ENCODE results near the gene CDK11B. TPM values are rescaled to one million over a fixed set of nuclear protein-coding genes. Genes with fewer than 3 reads are reported as not detected.
"Not testable (repeated sequence)": the region's sequence is repeated elsewhere in the genome, so short reads cannot be mapped to it uniquely, and the experiment has no call there.

CDK11B gene
- polyA plus RNA-seq, 1 experiment: 6.3 TPM

GRCh38 chr1:1639368-1639767, 19.4 kb downstream of the CDK11B start:
- DNase-seq (ENCODE audit: low read depth); H3K27me3 ChIP-seq (ENCODE audit: control insufficient read depth, insufficient read depth, low read length); H3K4me3 ChIP-seq (ENCODE audit: low read depth, low read length); H3K36me3 ChIP-seq (ENCODE audit: control insufficient read depth, insufficient read depth, low read length); CTCF ChIA-PET; POLR2A ChIA-PET: not testable (repeated sequence)

DNA sequence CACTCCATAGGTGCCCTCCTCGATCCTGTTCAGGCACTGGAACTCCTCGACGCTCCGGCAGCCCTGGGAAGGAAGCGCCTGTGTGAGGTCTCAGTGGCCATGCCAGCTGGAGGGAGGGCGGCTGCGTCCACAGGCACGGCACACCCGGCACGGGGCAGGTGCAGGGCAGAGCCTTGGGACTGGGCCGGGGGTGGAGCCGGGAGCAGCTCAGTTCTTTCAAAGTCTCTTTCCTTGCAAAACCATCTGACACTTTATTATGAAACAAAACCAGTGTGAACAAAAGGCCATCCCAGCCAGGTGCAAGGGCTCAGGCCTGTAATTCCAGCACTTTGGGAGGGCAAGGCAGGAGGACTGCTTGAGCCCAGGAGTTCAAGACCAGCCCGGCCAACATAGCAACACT, 20.3 kb downstream of the CDK11B start:
- H3K36me3 ChIP-seq (ENCODE audit: control insufficient read depth, insufficient read depth, low read length); DNase-seq (ENCODE audit: low read depth); POLR2A ChIA-PET; H3K4me3 ChIP-seq (ENCODE audit: low read depth, low read length); CTCF ChIA-PET; H3K27me3 ChIP-seq (ENCODE audit: control insufficient read depth, insufficient read depth, low read length): not testable (repeated sequence)

- H3K36me3 ChIP-seq (ENCODE audit: control insufficient read depth, insufficient read depth, low read length); DNase-seq (ENCODE audit: low read depth); CTCF ChIA-PET; H3K27me3 ChIP-seq (ENCODE audit: control insufficient read depth, insufficient read depth, low read length); H3K4me3 ChIP-seq (ENCODE audit: low read depth, low read length); POLR2A ChIA-PET: not testable (repeated sequence)
These were observed 21.3 kb downstream of the CDK11B start for GRCh38 chr1:1637479-1637875.

DNA sequence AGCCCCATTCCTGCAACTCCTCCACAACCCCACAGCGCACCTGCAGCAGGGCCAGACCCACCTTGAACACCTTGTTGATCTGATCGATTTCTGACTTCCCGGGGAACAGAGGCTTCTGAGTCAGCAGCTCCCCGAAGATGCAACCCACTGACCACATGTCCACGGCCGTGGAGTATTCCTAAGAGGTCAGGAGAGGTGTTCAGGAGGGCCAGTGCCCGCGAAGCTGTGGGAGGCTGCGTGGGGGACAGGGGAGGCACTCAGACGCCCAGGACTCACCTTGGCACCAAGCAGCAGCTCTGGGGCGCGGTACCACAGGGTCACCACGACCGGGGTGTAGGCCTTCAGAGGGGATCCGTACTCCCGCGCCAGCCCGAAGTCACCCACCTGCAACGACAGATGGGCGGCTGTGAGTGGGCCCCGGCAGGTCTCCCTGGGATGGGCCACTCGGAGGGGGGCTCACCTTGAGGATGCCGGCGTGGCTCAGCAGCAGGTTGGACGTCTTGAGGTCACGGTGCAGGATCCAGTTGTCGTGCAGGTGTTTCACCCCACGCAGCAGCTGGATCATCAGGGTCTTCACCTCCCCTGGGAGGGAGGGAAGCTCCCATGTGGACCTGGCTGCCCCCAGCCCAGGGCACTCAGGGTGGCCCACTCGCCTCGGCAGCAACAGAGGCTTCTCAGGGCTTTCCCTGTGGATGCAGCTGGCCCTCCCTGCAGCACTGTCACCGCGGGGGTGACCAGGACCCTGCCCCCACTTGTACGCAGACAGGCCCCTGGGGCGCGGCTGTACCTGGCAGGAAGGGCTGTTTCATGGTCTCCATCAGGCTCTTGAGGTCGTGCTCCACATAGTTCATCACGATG, 22.0 kb downstream of the CDK11B start:
- POLR2A ChIA-PET; DNase-seq (ENCODE audit: low read depth); H3K4me3 ChIP-seq (ENCODE audit: low read depth, low read length); CTCF ChIA-PET; H3K27me3 ChIP-seq (ENCODE audit: control insufficient read depth, insufficient read depth, low read length); H3K36me3 ChIP-seq (ENCODE audit: control insufficient read depth, insufficient read depth, low read length): not testable (repeated sequence)

GRCh38 chr1:1634613-1635012, 24.2 kb downstream of the CDK11B start:
- POLR2A ChIA-PET; DNase-seq (ENCODE audit: low read depth); H3K4me3 ChIP-seq (ENCODE audit: low read depth, low read length); CTCF ChIA-PET; H3K36me3 ChIP-seq (ENCODE audit: control insufficient read depth, insufficient read depth, low read length); H3K27me3 ChIP-seq (ENCODE audit: control insufficient read depth, insufficient read depth, low read length): not testable (repeated sequence)

DNA sequence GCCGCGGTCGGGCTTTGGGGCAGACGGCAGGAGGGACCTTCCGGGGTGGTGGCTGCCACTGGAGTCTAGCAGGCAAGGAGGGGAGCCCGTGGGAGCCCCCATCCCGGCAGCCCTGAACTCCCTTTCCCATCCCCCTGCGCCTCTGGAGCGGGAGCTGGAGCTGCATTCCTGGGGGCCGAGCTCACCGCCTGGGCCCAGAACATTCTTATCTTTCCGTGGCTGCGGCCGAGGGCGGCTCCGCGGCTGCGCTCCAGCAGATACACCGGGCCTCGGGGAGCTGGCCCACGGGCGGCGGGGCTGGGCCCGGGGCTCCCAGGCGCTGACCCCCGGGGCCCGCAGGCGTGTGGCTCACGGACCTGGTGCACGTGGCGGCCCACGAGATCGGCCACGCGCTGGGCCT, 25.4 kb downstream of the CDK11B start:
- H3K36me3 ChIP-seq (ENCODE audit: control insufficient read depth, insufficient read depth, low read length); H3K27me3 ChIP-seq (ENCODE audit: control insufficient read depth, insufficient read depth, low read length); H3K4me3 ChIP-seq (ENCODE audit: low read depth, low read length); DNase-seq (ENCODE audit: low read depth); CTCF ChIA-PET; POLR2A ChIA-PET: not testable (repeated sequence)

- Histone ChIP-seq H3K4me3 (ENCODE audit: low read depth, low read length) (no peak within 1 kb of the TSS), H3K27me3 (ENCODE audit: control insufficient read depth, insufficient read depth, low read length) (peaks cover 2% of the 10 kb centered on the region), H3K36me3 (ENCODE audit: control insufficient read depth, insufficient read depth, low read length) (peaks cover 5% of the 10 kb centered on the region)
- DNase-seq (ENCODE audit: low read depth): no peak
- TF ChIP-seq, protein P1, sequence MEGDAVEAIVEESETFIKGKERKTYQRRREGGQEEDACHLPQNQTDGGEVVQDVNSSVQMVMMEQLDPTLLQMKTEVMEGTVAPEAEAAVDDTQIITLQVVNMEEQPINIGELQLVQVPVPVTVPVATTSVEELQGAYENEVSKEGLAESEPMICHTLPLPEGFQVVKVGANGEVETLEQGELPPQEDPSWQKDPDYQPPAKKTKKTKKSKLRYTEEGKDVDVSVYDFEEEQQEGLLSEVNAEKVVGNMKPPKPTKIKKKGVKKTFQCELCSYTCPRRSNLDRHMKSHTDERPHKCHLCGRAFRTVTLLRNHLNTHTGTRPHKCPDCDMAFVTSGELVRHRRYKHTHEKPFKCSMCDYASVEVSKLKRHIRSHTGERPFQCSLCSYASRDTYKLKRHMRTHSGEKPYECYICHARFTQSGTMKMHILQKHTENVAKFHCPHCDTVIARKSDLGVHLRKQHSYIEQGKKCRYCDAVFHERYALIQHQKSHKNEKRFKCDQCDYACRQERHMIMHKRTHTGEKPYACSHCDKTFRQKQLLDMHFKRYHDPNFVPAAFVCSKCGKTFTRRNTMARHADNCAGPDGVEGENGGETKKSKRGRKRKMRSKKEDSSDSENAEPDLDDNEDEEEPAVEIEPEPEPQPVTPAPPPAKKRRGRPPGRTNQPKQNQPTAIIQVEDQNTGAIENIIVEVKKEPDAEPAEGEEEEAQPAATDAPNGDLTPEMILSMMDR (IDR thresholded peaks at IDR 0.05; ENCODE audit: insufficient read depth, low read depth, low read length): no peak
- CTCF ChIA-PET: no interaction called here
- POLR2A ChIA-PET: no interaction called here
These were observed 26.9 kb downstream of the CDK11B start, which contains the start of gene MMP23B for GRCh38 chr1:1631782-1632420. Gene MMP23B (plus strand): TSS chr1:1632173. CDS start chr1:1632219, 46 bp downstream.

- peaks cover 2% of the 10 kb centered on the region for H3K27me3 ChIP-seq (ENCODE audit: control insufficient read depth, insufficient read depth, low read length)
- POLR2A ChIA-PET: no interaction called here
- CTCF ChIA-PET: interaction anchor here (1.1 kb wide), 1 partner anchor 10 kb away, joined by 4 read pairs; no protein-coding TSS in a partner anchor
- no peak overlapping the region for H3K4me3 ChIP-seq (ENCODE audit: low read depth, low read length)
- H3K36me3 ChIP-seq (ENCODE audit: control insufficient read depth, insufficient read depth, low read length): peaks cover 6% of the 10 kb centered on the region
- TF ChIP-seq, protein P1 (IDR thresholded peaks at IDR 0.05; ENCODE audit: insufficient read depth, low read depth, low read length): no peak
- DNase-seq (ENCODE audit: low read depth): no peak
These were observed 27.6 kb downstream of the CDK11B start for GRCh38 chr1:1630965-1631781.

Measured in BJ (cell line).